ENCODE data around the gene AMACR. TPM values are rescaled to one million over a fixed set of nuclear protein-coding genes. Genes with fewer than 3 reads are reported as not detected.

AMACR gene
- total and polyA plus RNA-seq, 2 of the 8 experiments (the other 6 are each of a cell fraction or from before 2014, with no cell fraction given), result 9.1 to 12.6 TPM

- H4K5ac ChIP-seq (ENCODE audit: insufficient read length, low read depth, low read length), result no peak overlapping the region
- no peak overlapping the region for H2BK120ac ChIP-seq (replicated peaks; ENCODE audit: low read depth, low read length)
- no peak overlapping the region for H3K4me2 ChIP-seq (ENCODE audit: insufficient read depth in 1 of 2, low read depth in 2 of 2, low read length in 2 of 2)
- no peak overlapping the region for H2BK5ac ChIP-seq (ENCODE audit: low read depth, low read length)
- no peaks in the 10 kb centered on the region for H4K20me1 ChIP-seq (replicated peaks in 1 of 2; ENCODE audit: control insufficient read depth in 1 of 2, insufficient read depth in 2 of 2, low read length in 2 of 2)
- ChIA-PET POLR2A (ENCODE audit: partially characterized antibody) (interaction anchor here (0.7 kb wide), 1 partner anchor 1929 kb away, joined by 3 read pairs; no protein-coding TSS in a partner anchor), CTCF (ENCODE audit: partially characterized antibody) (interaction anchor here (0.9 to 2.0 kb wide), 2 partner anchors 11 to 45 kb away, joined by 4 to 6 read pairs; no protein-coding TSS in a partner anchor)
- H4K91ac ChIP-seq (replicated peaks; ENCODE audit: insufficient read length, low read length), result no peak overlapping the region
- no peaks in the 10 kb centered on the region for H3K79me1 ChIP-seq (ENCODE audit: low read depth, low read length)
- no peak overlapping the region for H4K8ac ChIP-seq (ENCODE audit: extremely low read depth, insufficient read depth, low read length)
- H3K4ac ChIP-seq (replicated peaks; ENCODE audit: insufficient read length, low read depth, low read length), result no peak overlapping the region
- H3K23ac ChIP-seq (ENCODE audit: insufficient read length), result no peak overlapping the region
- H2BK12ac ChIP-seq (ENCODE audit: low read depth, low read length), result no peak overlapping the region
- no peak overlapping the region for H3K4me3 ChIP-seq (ENCODE audit: extremely low read depth in 1 of 4, insufficient read depth in 2 of 4, low read depth in 3 of 4, low read length in 4 of 4)
- H3K27ac ChIP-seq (ENCODE audit: low read depth, low read length), result no peak overlapping the region
- no peak for DNase-seq (ENCODE audit: low read depth in 1 of 2, low spot score in 2 of 2)
- no peak overlapping the region for H3K14ac ChIP-seq (ENCODE audit: insufficient read length)
- no peak overlapping the region for H2BK15ac ChIP-seq (ENCODE audit: low read length)
- no peaks in the 10 kb centered on the region; a peak in 1 of 7 replicates for H3K4me1 ChIP-seq (replicated peaks in 1 of 4; ENCODE audit: control insufficient read depth in 3 of 4, insufficient read depth in 4 of 4, low read length in 3 of 4)
- H3K18ac ChIP-seq (ENCODE audit: extremely low read depth, low read length), result no peak overlapping the region
- no peak overlapping the region for H3K56ac ChIP-seq (replicated peaks; ENCODE audit: insufficient read length, low read depth, low read length)
- H2AFZ ChIP-seq (ENCODE audit: low read length), result no peak overlapping the region
- 93% methylated on average over 7 of the region's 7 CpGs; no CpG with 5 or more reads in 1 of the 2 experiments for WGBS, 2 experiments (ENCODE audit: extremely low coverage in 1 of 2, insufficient coverage in 1 of 2, insufficient read length in 1 of 2, insufficient replicate concordance in 2 of 2, low coverage in 1 of 2, low lambda C conversion rate in 2 of 2, missing lambda C conversion rate in 1 of 2)
- H3K23me2 ChIP-seq (ENCODE audit: low read depth, low read length), result no peaks in the 10 kb centered on the region
- H3K27me3 ChIP-seq (replicated peaks in 1 of 4; ENCODE audit: control insufficient read depth in 3 of 4, extremely low read depth in 1 of 4, insufficient read depth in 3 of 4, low read length in 3 of 4), result no peaks in the 10 kb centered on the region
- H3K9me3 ChIP-seq (ENCODE audit: insufficient read depth in 2 of 2, low read depth in 1 of 2, low read length in 1 of 2), result no peaks in the 10 kb centered on the region
- no peaks in the 10 kb centered on the region for H3K79me2 ChIP-seq (ENCODE audit: control insufficient read depth in 1 of 2, insufficient read depth in 2 of 2, low read length in 2 of 2)
- H3K36me3 ChIP-seq (ENCODE audit: control insufficient read depth in 2 of 4, insufficient read depth in 4 of 4, low read length in 3 of 4), result no peaks in the 10 kb centered on the region
- no peak overlapping the region for H3K9ac ChIP-seq (replicated peaks in 1 of 4; ENCODE audit: extremely low read depth in 1 of 4, low read depth in 3 of 4, low read length in 3 of 4)
- no peak overlapping the region for H2AK5ac ChIP-seq (ENCODE audit: low read depth, low read length)
- no peak overlapping the region for H2BK20ac ChIP-seq (ENCODE audit: low read length)
- FAIRE-seq, result no peak
- TF ChIP-seq SUZ12 (IDR thresholded peaks at IDR 0.05; ENCODE audit: low read length) (no peak), SRF (IDR thresholded peaks at IDR 0.05; ENCODE audit: low read depth, low read length) (no peak), POU5F1 (IDR thresholded peaks at IDR 0.05; ENCODE audit: low read depth, low read length) (no peak), JUND (IDR thresholded peaks at IDR 0.05; ENCODE audit: low read length) (no peak), TAF1 (IDR thresholded peaks at IDR 0.05; ENCODE audit: low read depth, low read length) (no peak), CTCF (IDR thresholded peaks at IDR 0.05; ENCODE audit: control extremely low read depth in 1 of 3, insufficient read depth in 1 of 3, low read depth in 1 of 3, low read length in 3 of 3) (no peak), TEAD4 (IDR thresholded peaks at IDR 0.05; ENCODE audit: low read depth, low read length) (no peak), KDM4A (IDR thresholded peaks at IDR 0.05; ENCODE audit: low read depth, low read length, severe bottlenecking) (no peak), SAP30 (IDR thresholded peaks at IDR 0.05; ENCODE audit: insufficient read depth, insufficient replicate concordance, low read length) (no peak), KDM5A (IDR thresholded peaks at IDR 0.05; ENCODE audit: low read length) (no peak), BRCA1 (IDR thresholded peaks at IDR 0.05; ENCODE audit: low read depth, low read length) (no peak), NRF1 (IDR thresholded peaks at IDR 0.05; ENCODE audit: low read depth, low read length) (no peak), HDAC6 (IDR thresholded peaks at IDR 0.05; ENCODE audit: low read depth, low read length) (no peak)
These were observed 34.5 kb upstream of the AMACR start for GRCh38 chr5:34042321-34042720.

All from H1 (cell line).